Hindlimb muscle (tissue), 1 donor: ENCODE data around the gene DLD. TPM values are rescaled to one million over a fixed set of nuclear protein-coding genes. Genes with fewer than 3 reads are reported as not detected.

Experiments used
- polyA plus RNA-seq: library from polyadenylated mRNA; unstranded; fragments of 120-200 nt; gene quantifications from one replicate; pipeline ENCODE4 v1.2.1, GENCODE V29; 2013; ENCODE audit not compliant: insufficient read length

Gene DLD
- polyA plus RNA-seq, 1 donor: 77.9 TPM

Other genes starting within 250 kb of the DLD start
- 0.79 TPM for gene SLC26A4, start 230.4 kb upstream of the DLD start, polyA plus RNA-seq
- 19.1 TPM for gene CBLL1, start 147.0 kb upstream of the DLD start, polyA plus RNA-seq
- not detected for gene SLC26A3, start 88.0 kb upstream of the DLD start, polyA plus RNA-seq
- gene LAMB1, start 112.0 kb downstream of the DLD start, polyA plus RNA-seq: 451 TPM
- 0.70 TPM for gene LAMB4, start 239.2 kb downstream of the DLD start, polyA plus RNA-seq